Testis (tissue), 2 donors: Measurements from ENCODE around the gene RPUSD4.

Experiments used
- CTCF ChIP-seq, 3 experiments: fragments of 450-650 bp in 2 of 3; fragments of 200-600 bp in 1 of 3; sonication (generic) in 1 of 3; IDR thresholded peaks; one replicate each; pipeline ENCODE4 v1.5.1; 2016 to 2019; ENCODE audit warnings: antibody characterized with exemption in 3 of 3, mild to moderate bottlenecking in 2 of 3, moderate library complexity in 1 of 3
- POLR2A ChIP-seq: fragments of 450-650 bp; IDR thresholded peaks from one replicate; pipeline ENCODE4 v1.6.1; 2017; ENCODE audit warnings: antibody characterized with exemption, mild to moderate bottlenecking, moderate library complexity

GRCh38 chr11:126253265-126253664 lies 41.8 kb upstream of the RPUSD4 start:
- TF ChIP-seq CTCF (IDR thresholded peaks at IDR 0.05) (no peak), POLR2A (no peak)
